Fibroblast of skin of abdomen (primary cell): ENCODE results near the gene GRAMD1A.

Experiments used
- DNase-seq: peaks from one replicate; pipeline ENCODE4 v3.0.0-alpha.2; 2013

The GRAMD1A gene

GRCh38 chr19:35056513-35057063 is 56.5 kb downstream of the GRAMD1A start:
- no peak for DNase-seq

- no peak for DNase-seq
These were observed 58.2 kb downstream of the GRAMD1A start for GRCh38 chr19:35058370-35058769.

DNA sequence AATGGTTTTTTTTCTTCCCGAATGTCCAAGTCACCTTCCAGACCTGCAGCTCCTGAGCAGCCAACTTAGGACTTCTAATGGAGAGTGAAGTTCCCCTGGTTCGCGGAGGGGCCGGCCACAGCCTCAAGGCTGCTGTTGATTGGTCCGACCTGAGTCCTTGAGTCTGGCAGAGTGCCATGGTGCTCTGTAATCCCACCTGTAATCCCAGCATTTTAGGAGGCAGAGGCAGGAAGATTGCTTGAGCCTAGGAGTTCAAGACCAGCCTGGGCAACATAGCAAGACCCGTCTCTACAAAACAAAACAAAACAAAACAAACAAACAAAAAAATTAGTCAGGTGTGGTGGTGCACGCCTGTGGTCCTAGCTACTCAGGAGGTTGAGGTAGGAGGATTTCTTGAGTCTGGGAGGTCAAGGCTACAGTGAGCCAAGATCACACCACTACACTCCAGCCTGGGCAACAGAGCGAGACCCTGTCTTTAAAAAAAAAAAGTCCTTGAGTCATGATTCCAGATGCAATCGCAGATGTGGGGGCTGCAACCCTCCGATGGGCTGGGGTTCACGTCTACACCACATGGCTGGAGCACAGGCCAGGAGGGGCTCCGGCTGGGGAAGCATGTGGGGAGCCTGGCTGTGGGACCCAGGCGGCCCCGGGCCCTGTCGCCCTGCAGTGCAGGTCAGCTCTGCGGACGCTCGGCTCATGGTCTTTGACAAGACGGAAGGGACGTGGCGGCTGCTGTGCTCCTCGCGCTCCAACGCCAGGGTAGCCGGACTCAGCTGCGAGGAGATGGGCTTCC is 59.1 kb downstream of the GRAMD1A start:
- DNase-seq, result no peak

- DNase-seq, result no peak
These were observed 59.6 kb downstream of the GRAMD1A start for GRCh38 chr19:35059799-35060091.

DNA sequence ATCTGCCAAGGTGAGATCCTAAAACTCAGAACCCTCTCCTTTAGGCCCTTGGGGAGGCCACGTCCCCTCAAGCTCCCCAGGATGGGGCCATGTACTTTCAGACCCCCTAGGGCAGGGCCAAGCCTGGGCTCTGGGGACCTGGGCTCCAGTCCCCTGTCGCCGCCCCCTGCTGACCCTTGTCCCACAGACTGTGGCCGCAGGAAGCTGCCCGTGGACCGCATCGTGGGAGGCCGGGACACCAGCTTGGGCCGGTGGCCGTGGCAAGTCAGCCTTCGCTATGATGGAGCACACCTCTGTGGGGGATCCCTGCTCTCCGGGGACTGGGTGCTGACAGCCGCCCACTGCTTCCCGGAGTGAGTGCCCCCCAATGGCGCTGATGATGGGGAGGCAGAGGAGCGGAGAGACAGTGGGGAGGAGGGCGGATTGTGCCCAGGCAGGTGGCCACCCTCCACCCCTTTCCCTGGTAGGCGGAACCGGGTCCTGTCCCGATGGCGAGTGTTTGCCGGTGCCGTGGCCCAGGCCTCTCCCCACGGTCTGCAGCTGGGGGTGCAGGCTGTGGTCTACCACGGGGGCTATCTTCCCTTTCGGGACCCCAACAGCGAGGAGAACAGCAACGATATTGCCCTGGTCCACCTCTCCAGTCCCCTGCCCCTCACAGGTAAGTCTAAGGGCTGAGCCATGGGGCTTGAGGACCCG is 60.2 kb downstream of the GRAMD1A start:
- no peak for DNase-seq

- peak; percentile 13 for DNase-seq
These were observed 61.7 kb downstream of the GRAMD1A start for GRCh38 chr19:35061583-35062373.

- DNase-seq, result no peak
These were observed 62.8 kb downstream of the GRAMD1A start for GRCh38 chr19:35062942-35063341.

DNA sequence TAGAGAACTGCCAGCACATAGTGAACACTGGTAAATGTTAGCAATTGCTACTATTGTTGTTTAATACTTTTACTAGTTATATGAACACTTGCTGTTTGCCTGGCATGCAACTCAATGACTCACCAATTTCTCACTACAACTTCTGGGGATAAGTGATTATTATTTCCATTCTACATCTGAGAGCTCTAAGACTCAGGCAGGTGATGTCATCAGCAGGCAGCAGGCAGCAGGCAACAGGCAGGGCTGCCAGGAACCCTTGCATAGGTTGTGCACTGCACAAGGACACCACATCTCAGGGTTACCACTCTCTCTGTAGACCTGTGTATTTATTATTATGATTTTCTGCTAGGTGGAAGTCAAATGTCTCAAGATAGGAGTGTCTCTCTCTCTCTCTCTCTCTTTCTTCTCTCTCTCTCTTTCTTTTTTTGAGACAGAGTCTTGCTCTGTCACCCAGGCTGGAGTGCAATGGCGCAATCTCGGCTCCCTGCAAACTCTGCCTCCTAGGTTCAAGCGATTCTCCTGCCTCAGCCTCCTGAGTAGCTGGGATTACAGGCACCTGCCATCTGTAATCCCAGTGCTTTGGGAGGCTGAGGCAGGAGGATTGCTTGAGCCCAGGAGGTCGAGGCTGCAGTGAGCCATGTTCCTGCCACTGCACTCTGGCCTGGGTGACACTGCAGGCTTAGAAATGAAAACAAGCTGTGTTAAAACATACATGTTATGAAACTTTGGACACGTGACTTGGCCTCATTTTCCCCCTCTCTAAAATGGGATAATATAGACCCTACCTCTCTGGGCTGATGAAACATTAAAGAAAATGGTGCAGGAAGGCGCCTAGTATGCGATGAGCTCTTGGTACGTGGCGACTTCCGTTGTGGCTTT is 64.1 kb downstream of the GRAMD1A start:
- peak; percentile 50 for DNase-seq

DNA sequence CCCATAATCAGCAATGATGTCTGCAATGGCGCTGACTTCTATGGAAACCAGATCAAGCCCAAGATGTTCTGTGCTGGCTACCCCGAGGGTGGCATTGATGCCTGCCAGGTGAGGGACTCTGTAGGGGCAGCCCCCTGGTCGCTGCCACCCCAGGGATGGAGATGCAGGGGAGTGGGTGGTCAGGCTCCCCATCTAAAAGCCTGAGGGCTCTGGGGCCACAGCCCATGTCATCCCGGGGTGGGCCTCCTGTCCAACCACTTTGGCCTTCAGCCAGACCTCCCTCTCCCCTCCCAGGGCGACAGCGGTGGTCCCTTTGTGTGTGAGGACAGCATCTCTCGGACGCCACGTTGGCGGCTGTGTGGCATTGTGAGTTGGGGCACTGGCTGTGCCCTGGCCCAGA is 65.5 kb downstream of the GRAMD1A start:
- no peak for DNase-seq

GRCh38 chr19:35066121-35066520 is 66.0 kb downstream of the GRAMD1A start:
- DNase-seq, result no peak

- DNase-seq, result peak; percentile 78
These were observed 66.8 kb downstream of the GRAMD1A start for GRCh38 chr19:35066691-35067563.

DNA sequence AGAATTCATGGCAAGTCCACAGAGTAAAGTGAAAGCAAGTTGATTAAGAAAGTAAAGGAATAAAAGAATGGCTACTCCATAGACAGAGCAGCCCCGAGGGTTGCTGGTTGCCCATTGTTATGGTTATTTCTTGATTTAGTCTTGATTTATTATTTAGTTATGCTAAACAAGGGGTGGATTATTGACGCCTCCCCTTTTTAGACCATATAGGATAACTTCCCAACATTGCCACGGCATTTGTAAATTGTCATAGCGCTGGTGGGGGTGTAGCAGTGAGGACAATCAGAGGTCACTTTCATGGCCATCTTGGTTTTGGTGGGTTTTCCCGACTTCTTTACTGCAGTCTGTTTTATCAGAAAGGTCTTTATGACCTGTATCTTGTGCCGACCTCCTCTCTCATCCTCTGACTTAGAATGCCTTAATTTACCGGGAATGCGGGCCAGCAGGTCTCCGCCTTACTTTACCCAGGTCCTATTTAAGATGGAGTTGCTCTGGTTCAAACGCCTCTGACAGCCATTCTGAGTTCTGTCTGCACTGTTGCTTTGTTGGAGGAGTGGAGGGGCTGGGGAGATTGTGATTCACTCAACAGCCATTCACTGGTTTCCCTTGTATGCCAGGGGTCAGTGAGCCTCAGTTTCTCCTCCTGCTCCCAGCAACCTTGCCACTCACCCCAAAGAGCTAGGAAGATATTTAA is 69.0 kb downstream of the GRAMD1A start:
- no peak for DNase-seq

GRCh38 chr19:35069696-35070095 is 69.6 kb downstream of the GRAMD1A start:
- DNase-seq, result peak; percentile 53

DNA sequence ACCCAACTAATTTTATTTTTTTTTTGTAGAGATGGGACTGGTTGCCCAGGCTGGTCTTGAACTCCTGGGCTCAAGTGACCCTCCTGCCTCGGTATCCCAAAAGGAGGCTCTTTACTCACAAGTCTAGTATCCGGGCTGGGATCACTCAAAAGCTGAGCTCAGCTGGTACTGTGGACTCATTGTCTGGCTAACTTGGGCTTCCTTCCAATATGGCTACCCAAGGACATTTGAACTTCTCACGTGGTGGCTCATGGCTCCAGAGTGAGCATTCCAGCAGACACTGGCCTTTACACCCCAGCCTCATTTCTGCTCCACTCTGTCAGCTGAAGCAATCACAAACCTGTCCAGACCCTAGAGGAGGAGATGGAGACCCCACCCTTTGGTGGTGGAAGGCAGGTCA is 70.3 kb downstream of the GRAMD1A start:
- DNase-seq, result no peak

DNA sequence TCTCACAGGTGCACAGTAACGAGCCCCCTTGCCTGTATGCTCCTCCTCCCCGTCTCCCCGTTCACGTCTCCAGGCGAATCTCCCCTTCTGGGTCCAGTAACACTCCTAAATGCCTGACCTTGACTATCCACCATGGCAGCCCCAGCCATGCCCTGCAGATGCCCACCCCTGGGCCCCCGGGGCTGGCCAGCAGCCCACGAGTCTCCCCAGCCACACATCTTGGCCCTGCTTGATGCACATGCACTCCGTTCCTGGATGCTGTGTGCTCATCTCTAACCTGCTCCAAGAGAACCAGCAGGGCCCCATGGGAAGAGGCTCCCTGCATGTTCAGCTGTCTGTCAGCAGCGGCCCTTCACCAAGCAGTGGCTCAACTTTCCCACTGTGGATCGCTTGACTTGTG is 73.4 kb downstream of the GRAMD1A start:
- DNase-seq, result no peak

- no peak for DNase-seq
These were observed 73.8 kb downstream of the GRAMD1A start for GRCh38 chr19:35073941-35074340.

GRCh38 chr19:35074426-35075201 is 74.5 kb downstream of the GRAMD1A start:
- no peak for DNase-seq

- no peak for DNase-seq
These were observed 75.3 kb downstream of the GRAMD1A start for GRCh38 chr19:35075202-35076025.

DNA sequence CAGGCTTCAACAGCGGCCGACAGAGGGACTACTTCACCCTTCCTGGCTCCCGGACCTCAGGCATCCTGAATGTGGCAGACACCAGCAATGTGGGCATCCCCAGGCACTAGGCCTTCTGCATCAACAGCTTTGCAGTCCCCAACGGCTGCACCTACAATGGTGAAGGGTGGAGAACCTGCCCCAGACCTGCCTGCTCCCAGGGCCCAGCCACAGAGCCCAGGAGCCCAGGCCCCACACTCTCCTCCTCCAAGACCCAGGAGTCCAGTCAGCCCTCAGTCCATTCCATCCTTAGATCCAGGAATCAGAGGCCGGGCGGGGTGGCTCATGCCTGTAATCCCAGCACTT is 75.9 kb downstream of the GRAMD1A start:
- DNase-seq, result no peak
